Motor neuron (in vitro differentiated cells): ENCODE results near the gene LDLRAD2. TPM values are rescaled to one million over a fixed set of nuclear protein-coding genes. Genes with fewer than 3 reads are reported as not detected.

Source experiments
- total RNA-seq, 8 experiments: library from RNA; unstranded; fragments of 300-600 nt; gene quantifications; 2 replicates each; pipeline versions ENCODE4 v1.2.3 to v1.2.4, GENCODE V29; 2022

LDLRAD2 gene
- total RNA-seq, 8 experiments from 2014 or later: 0.71 to 3.4 (median 1.4) TPM

Other genes with a start within 250 kb of the LDLRAD2 start
- gene RAP1GAP, start 142.9 kb upstream of the LDLRAD2 start, total RNA-seq: 10 to 100 TPM in 4 of 8 experiments, 1 to 10 TPM in 3, under 1 TPM in 1; 0.31 to 22.8 (median 11.3) TPM
- gene USP48, start 29.1 kb upstream of the LDLRAD2 start, total RNA-seq: 10 to 100 TPM; 34.1 to 84.9 (median 54.9) TPM
- gene HSPG2, start 125.0 kb downstream of the LDLRAD2 start, total RNA-seq: 10 to 100 TPM in 5 of 8 experiments, 1 to 10 TPM in 3; 5.8 to 47.9 (median 12.8) TPM
- not detected for gene CELA3B, start 164.8 kb downstream of the LDLRAD2 start, total RNA-seq
- under 1 TPM in 2 of 8 experiments, not detected in 6; 0.57 to 0.84 TPM for gene CELA3A, start 189.4 kb downstream of the LDLRAD2 start, total RNA-seq
- 100 to 1,000 TPM; 174 to 502 (median 461) TPM for gene CDC42, start 240.4 kb downstream of the LDLRAD2 start, total RNA-seq